Hepatic stellate cell (primary cell): ENCODE measurements around the gene CCT3.
"Not testable (repeated sequence)": the region's sequence is repeated elsewhere in the genome, so short reads cannot be mapped to it uniquely, and the experiment has no call there.

ENCODE experiments used
- DNase-seq: peaks from one replicate; pipeline ENCODE4 v3.0.0; 2011; ENCODE audit warnings: low spot score

The CCT3 gene

DNA sequence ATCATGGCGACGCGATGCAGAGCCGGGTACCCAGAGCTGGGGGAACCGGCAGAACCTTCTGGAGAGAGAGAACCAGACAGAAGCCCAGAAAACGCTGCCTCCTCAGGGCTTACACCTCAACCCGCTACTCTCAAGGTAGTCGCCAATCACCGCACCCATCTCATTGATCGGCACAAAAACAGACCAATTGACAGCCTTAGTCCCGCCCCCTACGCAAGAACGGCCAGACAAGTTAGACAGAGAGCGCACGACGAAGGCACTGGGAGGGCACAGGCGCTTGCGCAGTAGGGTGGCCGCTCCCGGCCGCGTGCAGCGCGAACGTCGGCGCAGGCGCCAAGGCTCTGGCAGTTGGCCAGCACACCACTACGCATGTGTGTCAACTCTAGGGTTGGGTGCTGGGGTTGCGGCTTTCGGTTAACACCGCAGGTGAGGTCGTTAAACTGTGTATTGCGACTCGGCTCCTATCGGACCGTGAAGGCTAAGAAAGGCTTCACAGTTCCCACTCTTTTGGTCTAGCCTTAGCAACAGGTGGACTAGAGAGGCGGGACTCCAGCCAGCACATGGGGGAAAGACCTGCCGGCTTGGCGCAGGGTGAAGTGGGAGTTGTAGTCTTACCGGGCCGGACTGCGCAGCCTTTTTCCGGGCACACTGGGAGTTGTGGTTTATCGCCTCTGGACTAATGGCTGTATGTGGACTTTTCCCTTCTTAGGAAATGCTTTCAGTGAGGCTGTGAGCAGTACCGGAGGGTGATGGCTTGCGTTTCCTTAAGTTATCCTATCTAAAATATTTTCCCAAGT, at the start of gene CCT3, which contains the start of gene TSACC:
Gene CCT3 (minus strand): TSS at position 113 of the 797 bp plus-strand sequence. CDS start 108 bp downstream, at position 5.
Gene TSACC (plus strand): TSS at position 347 of the 797 bp plus-strand sequence. CDS start 1,232 bp downstream, outside the sequence.
- DNase-seq: peak; percentile 99

DNA sequence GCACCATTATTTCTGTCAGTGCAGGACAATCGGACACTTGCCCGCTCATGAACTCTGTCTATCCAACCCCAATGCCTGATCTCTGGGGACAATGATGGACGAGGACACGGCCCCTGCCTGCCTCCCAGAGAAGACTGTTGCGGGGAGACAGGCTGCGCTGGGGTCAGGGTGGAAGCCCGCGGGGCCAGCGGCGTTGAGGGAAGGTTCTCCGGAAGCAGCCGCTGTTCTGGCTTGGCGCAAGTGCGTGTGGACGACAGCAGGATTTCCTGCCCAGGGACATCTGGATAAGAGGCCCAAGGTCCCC, 49.7 kb upstream of the CCT3 start:
- DNase-seq: no peak

DNA sequence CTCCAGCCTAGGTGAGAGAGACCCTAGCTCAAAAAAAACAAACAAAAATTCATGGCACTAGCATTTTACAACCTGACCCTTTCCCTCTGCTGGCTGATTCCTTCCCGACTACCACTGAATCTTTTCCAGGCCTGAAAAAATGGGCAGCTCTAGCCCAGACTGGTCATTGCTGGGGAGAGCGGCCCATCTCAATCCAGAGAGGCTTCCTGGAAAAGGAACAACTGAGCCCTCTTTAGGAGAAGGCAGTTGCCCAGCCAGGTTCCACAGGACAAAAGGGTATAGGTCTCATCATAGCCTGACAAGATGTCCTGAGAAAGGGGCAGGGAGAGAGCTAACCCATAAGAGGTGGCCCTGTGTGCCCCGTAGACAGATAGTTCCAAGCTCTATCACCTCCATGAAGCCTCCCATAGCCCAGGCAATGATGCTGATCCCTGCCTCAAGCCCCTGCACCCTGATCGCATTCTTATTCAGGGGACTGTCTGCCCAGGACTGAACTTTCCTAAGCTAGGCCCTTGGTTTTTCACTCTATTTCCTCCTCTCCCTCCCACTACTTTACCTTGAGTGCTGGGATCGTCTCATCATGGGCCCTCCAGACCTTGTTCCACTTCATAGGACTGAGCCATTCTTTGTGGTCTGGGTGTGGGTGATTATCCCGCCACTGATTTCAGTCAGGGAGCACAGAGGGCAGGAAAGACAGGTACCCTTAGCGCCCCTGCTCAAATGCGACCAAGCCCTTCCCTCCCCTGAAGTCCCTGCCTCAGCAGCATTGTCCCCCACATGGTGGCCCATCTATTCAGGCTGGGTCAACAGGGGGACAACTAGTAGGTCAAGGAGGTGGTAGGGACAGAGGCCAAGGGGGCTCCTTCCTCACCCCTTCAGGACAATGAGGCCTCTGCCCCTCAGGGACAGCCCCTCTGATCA, 49.1 kb upstream of the CCT3 start:
- DNase-seq: no peak

DNA sequence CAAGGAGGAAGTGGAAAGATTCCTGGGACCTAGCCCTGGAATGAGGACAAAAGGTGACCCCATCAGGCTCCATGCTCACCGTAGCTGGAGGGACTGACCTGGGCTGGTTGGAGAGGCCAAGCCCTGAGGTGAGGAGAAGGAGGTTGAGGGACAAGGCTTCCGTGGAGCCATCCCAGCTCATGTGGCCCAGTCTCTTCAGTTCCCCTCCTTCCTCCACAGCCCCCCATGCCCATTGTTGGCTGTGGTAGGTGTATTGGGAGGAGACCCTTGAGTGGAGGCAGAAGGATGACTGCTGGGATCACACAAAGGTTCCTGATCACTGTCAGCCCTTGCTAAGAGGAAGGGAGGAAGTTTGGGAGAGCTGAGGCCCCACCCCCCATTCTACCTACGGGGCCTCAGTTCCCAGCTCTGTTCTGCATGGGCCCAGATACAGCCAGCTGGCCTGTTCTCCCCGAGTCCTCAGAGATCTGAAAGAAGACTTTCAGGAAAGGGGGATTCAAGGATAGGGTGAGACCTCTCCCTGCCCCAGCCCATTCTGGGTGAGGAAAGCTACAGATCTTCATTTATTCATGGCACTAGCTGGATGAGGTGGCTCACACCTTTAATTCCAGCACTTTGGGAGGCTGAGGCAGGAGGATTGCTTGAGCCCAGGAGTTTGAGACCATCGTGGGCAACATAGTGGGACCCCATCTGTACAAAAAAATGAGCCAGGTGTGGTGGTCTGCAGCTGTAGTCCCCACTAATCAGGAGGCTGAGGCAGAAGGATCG, 48.2 kb upstream of the CCT3 start:
- DNase-seq: no peak

DNA sequence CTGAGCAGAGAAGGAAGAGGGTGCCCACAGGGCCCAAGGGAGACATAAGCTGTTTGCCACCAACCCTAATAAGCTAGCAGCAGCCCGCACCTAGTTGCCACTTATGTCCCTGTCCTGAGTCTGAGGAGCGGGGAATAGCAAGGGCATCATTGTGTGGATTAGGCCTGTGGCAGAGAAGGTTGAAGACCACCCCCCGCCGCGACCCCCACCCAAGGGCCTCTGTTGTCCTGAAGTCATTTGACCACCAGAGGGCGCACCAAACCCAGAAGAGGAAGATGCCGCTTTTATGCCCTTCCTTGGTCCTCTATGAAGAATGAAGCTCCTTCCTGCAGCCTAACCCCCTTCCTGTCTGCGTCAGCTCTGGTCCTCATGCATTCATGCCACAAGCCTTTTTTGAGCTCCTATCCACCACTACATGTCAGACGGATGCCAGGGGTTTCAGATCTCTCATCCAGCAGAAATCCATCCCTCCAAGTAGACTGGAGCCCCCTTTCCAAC, 47.5 kb upstream of the CCT3 start:
- DNase-seq: peak; percentile 82

DNA sequence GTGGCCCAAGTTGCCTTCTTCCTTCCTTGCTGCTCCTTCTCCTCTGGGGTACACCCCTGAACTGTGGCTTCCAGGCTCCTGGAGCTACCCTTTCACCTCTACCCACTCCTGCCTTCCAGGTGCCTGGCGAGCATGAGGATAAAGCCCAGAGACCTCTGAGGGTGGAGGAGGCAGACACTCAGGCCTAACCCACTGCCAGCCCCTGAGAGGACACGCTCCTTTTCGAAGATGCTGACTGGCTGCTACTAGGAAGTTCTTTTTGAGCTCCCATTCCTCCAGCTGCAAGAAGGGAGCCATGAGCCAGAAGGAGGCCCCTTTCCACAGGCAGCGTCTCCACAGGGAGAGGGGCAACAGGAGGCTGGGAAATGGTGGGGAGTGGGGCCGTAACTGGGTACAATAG, 46.6 kb upstream of the CCT3 start:
- DNase-seq: no peak

DNA sequence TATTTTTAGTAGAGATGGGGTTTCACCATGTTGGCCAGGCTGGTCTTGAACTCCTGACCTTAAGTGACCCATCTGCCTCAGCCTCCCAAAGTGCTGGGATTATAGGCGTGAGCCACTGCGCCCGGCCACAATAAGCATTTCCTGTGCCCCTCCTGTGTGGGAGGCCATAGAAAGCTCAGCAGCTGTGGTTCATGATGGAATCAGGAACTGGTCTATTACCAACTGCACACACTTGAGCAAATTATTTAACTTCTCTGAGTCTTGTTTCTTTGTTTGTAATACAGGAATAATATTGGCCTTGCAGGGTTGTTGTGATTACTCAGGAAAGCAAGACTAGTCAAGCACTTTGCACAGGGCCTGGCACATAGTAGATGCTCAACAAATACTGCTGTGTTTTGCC, 45.9 kb upstream of the CCT3 start:
- DNase-seq: no peak

DNA sequence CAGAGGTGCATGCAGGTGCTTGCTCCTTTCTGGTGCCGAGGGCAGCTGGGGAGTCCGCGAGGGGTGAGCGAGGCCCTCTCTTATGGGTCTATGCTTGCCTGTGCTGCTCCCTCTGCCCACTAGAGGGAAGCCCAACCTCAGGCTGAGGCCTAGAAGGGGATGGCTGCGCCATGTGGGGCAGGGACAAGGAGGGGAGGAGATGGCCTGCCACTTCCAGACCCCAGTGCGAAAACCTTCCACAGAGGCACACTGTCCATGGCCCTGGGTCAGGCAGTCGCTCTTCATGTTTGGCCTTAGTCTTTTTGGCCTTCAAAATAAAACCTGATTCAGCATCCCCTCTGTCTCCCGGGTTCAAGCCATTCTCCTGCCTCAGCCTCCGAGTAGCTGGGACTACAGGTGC, 44.9 kb upstream of the CCT3 start:
- DNase-seq: peak; percentile 84

DNA sequence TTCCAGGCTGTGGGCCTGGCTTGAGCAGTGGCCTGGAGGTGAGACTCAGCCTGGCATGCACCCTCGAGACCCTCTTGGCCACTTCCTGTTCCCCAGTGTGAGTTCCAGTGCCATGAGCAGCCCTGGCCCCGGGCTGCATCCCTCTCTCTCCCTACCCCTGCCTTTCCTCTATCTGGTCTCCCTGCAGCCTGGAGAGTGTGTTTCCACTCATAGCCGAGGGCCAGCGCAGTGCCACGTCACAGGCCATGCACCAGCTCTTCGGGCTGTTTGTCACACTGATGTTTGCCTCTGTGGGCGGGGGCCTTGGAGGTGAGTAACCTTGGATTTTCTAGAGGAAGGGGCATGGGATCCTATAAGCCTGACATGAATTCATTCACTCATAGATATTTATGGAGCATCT, 44.5 kb upstream of the CCT3 start:
- DNase-seq: no peak

DNA sequence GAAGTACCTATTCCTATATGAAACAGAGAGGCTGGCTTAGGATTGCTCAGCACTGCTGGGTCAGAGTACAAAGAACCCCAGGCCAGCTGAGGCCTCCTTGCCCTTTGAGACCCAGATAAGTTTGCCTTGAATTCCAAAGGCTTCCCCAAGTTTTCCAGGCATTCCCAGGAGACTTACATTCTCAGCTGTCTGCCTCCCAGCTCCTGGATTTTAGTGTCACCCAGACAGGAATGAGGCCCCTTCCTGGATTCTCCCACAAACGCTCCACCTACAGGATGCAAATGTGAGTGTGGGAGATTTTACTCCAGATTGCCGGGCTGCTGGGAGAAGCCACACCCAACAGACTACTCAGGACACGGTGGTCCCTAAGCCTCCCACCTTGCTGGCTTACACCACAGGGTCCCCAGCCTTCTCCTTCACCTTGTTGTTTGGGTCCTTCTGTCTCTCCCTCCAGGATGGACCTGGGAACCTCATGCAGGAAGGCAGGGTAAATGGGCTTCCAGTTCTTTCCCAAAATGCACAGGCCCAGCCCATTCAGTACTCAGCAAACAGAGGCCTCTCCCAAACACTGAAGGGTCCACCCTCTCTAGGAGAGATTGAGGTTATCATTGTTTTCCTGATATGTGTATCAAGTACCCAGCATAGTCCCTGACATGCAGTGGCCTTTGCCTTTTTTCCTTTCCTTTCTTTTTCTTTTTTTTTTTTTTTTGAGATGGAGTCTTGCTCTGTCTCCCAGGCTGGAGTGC, 41.5 kb upstream of the CCT3 start:
- DNase-seq: peak; percentile 60

DNA sequence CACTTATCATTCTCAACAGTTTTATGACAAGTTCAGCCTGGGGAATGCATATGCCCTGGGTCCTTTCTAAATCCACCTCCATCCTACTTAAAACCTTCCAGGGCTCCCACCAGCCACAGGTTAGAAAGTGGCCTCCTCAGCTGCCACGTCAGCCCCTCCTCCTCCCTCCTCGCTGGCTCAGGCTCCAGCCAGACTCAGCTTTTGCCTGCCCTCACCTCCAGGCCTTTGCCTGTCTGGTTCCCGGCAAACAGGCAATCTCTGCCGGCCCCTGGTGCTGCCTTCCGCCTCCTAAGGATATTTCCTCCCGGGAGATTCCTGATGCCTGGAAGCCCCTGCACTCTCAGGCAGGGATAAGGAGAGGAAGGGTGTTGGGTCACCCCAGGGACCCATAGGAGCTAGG, 40.5 kb upstream of the CCT3 start:
- DNase-seq: no peak

DNA sequence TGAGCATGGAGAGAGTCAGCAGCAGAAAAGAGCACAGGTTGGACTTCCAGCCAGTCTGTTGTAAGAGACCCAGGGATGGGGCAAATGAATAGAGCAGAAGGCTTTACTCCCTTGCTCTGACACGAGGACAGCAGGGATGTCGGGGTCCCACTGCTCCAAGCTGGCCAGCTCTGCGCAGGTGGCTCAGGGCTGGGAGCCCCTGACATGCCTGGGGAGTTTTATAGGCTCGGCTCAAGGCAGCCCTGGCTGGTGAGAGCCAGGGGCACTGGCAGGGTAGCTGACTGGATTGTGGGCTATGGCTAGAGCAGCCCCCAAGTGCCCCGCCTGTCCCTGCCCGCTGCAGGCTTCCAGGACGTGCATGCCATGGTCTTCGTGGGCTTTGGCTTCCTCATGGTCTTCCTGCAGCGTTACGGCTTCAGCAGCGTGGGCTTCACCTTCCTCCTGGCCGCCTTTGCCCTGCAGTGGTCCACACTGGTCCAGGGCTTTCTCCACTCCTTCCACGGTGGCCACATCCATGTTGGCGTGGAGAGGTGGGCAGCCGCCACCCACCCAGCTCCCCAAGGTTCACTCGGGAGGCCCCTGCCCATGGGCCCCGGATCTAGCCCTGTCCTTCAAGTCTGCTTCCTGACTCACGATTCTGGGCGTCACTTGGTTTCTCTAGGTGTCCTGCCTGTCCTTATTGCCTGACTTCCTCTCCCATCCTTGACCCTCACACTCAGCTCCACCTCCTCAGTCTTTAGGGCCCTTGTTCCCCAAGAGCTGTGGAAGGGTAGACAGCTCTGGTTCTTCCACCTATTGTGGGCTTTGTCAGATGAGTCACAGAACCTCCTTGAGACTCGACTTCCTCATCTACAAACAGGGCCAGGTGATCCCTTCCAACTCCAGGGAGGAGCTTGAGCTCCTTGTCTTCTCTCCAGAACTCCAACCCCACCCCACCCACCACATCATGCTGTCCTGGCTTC, 39.1 kb upstream of the CCT3 start:
- DNase-seq: no peak

DNA sequence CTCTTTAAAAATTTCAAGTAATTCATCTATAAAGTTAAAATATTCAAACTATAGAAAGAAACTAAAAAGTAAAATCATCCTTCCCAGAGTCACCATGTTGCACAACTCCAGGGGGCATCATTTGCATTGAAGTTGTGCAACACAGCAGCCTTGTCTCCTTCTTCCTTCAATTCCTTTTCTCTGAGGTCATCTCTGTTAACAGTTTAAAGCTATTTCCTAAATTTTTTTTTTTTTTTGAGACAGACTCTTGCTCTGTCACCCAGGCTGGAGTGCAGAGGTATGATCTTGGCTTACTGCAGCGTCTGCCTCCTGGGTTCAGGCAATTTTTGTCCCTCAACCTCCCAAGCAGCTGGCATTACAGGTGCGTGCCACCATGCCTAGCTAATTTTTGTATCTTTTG, 38.1 kb upstream of the CCT3 start:
- no peak for DNase-seq

DNA sequence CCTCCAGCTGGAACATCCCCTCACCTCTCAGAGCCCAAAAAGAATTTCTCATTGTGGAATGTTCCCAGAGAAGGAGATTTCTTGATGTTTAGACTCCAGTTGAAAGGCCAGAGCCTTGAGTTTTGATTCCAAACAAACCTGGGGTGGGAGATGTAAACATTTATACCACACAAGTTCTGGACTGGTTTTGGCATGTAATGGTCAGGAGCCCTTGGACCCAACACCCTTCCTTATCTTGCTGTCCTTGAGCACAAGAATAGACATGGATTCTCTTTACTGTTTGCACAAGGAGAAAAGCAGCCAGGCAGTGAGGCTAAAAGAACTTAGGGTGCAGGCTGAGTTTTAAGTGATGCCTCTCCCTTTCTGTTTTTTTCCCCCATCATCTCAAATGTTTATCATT, 35.5 kb upstream of the CCT3 start:
- DNase-seq: no peak

DNA sequence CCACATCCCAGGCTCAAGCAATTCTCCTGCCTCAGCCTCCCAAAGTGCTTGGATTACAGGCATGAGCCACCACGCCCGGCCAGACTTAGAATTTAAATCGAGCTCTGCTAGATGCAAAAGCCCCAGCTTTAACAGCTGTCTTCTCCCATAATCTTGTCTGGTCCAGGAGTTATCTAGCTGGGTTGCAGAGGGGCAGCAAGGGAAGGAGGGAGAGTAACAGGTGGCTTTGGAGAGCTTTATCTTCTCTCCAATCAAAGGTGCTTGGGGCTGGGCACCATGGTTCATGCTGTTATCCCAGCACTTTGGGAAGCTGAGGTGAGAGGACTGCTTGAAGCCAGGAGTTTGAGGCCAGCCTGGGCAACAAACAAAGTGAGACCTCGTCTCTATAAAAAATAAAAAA, 34.8 kb upstream of the CCT3 start:
- no peak for DNase-seq

DNA sequence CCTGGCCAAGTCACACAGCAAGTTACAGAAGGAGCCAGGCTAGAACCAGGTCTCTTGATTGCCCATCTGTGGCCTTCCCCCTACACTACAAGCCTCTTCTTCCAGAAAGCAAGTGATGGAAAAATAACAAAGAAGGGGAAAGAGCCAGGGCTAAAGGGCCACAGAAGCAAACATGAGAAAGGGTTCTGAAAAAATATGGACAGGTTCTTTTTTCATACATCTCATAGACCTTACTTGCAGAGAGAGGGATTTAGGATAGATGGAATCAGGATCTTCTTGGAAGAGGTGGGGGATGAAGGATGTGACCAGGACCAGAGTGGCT, 34.1 kb upstream of the CCT3 start:
- no peak for DNase-seq

DNA sequence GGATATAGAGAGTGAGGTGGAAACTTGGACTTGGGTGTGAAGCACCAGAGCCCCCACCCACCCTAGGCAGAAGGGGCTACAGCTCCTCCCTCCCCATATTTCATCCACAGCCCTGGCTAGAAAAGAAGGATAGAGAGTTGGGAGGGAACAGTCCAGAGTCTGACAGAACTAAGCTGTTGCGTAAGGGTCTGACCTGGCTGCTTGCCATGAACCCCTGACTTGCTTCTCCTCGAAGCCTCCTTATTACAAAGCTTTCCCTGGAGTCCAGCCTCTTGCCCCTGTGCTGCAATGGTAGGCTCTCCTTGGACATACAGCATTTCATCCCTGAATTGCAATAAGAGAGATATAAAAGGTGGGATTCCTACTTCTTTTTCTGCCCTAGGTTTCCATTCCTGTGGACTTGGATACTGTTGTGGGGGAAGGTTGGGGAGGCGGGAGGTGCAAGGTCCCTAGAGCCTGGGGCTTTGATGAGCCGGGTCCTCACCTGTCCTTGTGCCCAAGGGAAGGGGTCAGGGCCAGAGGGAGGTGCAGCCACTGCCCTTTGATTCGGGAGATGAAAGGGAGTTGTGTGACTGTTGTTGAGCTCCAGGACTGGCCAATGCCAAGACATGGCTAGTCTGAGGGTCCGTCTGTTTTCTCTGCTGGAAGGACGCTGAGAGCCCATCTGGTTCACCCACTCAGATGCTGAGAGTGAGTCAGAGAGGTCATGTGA, 33.6 kb upstream of the CCT3 start:
- DNase-seq: no peak

DNA sequence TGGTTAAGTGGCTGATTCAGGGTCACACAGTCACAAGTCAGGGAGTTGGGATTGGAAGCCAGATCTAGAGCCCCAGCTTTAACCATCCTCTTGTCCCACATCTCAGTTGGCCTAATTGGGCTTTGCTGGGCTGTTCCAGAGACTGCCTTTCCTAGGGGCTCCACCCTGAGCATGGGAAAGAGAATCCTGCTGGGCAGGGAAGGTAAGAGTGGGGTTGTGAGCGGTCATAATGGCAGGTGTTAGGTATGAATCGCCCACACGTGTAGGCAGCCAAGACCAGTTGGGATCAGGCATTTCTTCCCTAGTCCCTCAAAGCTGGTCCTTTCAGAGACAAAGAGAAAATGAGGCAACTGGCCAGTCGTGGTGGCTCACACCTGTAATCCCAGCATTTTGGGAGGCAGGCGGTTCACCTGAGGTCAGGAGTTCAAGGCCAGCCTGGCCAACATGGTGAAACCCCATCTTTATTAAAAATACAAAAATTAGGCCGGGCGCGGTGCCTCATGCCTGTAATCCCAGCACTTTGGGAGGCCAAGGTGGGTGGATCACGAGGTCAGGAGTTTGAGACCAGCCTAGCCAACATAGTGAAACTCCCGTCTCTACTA, 31.7 kb upstream of the CCT3 start:
- not testable (repeated sequence) for DNase-seq

DNA sequence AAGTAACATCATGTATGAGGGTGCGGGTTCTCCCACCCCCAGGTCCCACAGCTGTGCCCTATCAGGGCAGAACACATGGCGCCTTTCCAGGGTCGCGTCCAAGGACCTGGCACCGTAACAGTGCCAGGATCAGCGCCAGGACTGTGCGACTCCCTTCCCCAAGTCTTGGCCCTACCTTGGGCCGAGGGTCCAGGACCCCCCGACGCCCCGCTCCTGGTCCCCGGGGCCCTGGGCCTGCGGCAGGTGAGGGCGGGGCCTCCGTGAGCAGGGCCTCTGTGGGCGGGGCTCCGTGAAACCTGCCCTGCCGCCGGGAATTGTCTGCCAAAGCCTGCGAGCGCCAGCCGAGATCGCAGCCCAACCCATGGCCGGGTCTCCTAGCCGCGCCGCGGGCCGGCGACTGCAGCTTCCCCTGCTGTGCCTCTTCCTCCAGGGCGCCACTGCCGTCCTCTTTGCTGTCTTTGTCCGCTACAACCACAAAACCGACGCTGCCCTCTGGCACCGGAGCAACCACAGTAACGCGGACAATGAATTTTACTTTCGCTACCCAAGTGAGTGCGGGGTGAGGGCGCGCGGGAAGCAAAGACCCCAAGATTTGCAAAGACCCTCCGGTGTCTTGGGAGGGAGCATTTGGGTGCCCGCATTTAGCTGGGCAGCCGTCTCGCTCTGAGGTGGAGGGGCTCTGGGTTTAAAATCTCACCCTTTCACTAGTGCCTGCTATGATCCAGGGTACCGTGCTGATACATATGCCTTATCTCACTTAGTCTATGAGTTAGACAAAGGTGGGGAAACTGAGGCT, 31.0 kb upstream of the CCT3 start, which contains the start of gene RHBG:
Gene RHBG (plus strand): TSS at position 323 of the 796 bp plus-strand sequence. CDS start 39 bp downstream, at position 362.
- DNase-seq: no peak
